Hematopoietic multipotent progenitor cell treated with erythropoietin and hydrocortisone succinate and interleukin-3 and kit ligand, for 8 days (in vitro differentiated cells): ENCODE results near the gene ACADL.

Source experiments
- DNase-seq: peaks from one replicate; pipeline ENCODE4 v3.0.0-alpha.2; 2015

The ACADL gene

DNA sequence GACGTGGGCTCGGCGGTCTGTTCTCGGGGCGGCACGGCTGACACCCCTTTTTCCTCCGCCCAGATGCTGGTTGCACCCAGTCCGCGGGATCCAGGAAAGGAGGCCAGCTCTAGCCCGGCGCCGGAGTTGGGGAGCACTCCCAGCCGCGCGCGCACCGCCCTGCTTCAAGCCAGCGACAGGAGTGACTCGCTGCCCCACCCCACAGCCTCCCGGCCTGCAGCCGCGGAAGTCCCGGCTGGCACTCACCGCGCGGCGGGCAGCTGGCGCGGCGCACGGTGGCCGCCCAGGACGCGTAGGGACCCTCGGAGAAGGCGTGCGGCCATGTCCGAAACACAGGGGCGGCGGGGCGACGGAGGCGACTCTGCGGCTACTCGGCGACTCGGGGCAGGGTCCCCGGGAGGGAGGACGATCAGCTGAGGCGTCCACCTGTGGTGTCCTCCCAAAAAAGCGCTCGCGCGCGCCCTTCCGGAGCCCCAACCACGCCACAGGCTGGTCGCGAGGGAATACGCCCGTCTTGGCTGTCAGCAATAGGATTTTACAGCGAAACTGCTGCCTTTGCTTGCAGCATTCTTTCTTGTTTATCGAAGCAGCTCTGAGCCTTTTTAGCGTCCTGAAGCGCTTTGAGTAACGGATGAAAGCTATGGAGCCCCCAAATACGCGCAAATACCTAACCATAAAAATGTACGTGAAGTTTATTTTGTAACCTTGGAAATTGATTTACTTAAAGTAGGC, at the start of gene ACADL:
Gene ACADL, minus strand, starts transcription at position 507 of the 732 bp plus-strand sequence. Its CDS starts 184 bp downstream, at position 323.
- DNase-seq: peak; percentile 27

DNA sequence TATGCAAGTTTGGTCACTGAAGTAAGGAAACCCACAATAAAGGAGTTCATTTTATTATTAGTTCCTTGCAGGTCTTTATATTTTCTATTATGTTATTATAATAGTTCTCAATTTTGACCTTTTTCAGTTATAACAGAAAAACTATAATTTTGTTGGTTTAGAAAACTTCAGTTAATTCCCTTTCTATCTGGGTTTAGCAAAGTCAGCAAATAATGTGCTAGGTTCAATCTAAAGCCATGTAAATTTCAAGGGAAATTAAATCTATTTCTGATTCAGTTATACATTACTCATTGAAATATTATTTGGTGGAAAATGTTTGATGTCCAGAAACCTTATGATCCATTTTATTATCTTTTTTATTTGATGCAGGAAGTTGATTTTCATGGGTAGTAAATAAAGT, 46.1 kb upstream of the ACADL start:
- DNase-seq: no peak

DNA sequence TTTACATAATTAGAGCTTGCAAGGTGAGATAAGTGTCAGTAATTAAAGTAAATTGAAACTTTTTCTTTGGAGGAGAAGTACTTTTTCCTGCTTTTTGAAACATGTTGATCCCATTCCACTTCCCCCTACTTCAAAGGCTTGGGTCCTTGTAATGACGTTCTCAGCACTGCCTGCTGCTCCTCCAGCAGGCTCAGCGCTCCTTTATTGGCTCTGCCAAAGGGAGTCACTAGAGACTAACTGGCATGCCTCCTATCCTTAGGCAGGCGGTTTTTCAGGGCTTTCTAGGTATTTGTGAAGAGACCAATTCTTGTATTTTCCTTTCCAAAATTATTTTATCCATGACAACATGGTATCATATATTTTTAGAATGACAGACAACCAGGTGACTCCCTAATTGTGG, 43.9 kb upstream of the ACADL start:
- DNase-seq: no peak

DNA sequence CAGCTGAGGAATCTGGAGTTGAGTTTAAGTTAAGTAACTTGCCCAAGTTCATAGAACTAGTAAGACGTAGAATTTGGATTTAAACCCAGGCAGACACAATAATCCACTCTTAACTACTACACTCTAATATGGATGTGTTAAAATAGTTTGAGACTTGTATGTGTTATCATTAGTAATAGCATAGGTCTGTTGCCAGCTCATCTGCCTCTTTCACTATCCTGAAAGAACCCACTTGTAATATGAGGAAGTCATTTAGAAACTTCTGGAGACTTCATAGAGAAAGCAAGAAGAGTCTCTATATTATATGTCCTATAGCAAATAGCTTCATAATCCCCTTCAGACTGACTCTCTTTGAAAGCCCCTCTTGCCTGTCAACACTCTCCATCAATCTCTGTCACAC, 43.0 kb upstream of the ACADL start:
- no peak for DNase-seq

DNA sequence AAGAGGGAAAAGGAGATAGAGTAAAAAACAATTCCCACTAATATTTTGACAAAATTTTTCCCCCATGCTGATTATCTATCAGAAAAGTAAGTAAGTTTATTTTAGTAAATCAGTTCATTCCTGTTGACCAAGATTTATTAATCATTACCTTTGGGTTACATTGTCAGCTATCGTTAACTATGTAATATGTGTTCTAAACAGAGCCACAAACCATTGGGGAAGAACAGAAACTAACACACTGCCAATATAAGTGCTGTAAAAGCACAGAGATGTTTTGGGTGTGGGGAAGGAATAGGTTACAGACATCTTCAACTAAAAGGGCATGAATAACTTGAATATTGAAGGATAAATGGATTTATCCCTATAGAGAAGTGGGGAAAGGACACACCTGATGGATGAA, 42.5 kb upstream of the ACADL start:
- no peak for DNase-seq

DNA sequence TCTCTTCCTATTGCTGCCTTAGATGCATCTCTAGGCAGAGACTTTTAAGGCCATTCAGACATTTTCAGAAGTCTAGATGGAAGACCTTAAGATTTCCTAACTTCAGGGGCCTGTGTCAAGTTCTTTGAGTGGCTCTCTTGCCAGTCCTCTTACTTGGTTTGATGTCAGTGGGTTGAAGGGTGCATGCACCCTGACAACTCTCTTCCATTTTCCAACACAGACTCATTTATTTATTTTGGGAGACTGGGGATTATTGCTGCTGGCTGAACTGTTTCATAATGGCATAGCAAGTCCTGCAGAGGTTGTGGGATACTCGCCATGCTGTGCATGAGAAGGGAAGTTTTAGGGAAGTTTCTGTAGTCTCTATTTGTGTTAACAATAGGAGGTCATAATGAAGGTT, 39.0 kb upstream of the ACADL start:
- DNase-seq: no peak

DNA sequence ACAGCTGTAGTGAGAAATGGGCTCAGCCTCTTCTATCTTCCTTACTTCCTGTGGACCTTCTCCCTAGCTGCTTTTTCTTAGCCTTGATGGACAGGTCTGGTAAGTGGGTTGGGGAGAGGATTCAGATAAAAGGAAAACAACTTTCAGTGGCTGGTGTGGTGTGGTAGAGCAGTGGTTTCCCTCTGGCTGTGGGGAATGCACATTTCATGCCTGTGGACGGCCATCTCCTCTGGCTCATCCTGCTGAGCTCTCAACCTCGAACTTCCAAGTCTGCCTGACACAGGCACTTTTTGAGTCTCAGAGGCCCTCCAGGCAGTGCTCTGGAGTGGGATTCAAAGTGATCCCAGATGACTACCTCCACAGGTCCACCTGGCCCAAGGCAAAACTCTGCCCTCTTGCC, 38.6 kb upstream of the ACADL start:
- DNase-seq: no peak

DNA sequence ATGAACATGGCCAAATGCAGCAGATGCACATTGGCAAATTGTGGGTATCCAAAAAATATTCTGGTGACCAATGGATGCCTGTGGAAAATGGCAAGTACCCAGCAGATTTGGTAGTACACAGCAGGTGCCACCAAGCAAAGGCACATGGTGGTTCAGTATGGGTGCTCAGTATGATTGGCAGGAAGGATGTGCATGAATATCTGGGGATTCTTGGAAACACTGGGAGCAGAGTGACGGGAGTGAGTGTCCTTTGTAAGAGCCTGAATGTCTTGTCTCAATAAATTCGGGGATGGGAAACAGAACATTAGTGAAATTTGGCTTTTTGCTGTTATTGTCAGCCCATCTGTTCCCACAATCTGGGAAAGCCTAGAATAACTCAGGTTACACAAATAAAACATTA, 36.8 kb upstream of the ACADL start:
- DNase-seq: no peak

DNA sequence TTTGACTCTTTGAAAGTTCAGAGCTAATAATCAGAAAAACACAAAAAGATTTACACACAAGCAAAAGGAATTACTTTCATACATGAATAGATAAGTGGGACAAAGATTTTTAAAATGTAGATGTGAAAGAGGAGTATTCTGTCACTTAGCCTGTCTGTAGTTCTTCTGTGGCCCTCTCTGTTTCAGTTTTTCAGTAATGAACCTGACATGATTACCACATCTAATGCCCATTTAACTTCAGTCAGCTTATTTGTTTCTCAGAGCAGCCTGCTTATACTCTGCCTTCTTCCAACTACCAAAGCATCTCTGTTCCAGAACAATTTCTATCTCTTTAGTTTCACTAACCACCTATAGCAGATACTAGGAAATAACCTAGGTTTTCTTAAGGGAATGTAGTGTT, 34.4 kb upstream of the ACADL start:
- DNase-seq: no peak

DNA sequence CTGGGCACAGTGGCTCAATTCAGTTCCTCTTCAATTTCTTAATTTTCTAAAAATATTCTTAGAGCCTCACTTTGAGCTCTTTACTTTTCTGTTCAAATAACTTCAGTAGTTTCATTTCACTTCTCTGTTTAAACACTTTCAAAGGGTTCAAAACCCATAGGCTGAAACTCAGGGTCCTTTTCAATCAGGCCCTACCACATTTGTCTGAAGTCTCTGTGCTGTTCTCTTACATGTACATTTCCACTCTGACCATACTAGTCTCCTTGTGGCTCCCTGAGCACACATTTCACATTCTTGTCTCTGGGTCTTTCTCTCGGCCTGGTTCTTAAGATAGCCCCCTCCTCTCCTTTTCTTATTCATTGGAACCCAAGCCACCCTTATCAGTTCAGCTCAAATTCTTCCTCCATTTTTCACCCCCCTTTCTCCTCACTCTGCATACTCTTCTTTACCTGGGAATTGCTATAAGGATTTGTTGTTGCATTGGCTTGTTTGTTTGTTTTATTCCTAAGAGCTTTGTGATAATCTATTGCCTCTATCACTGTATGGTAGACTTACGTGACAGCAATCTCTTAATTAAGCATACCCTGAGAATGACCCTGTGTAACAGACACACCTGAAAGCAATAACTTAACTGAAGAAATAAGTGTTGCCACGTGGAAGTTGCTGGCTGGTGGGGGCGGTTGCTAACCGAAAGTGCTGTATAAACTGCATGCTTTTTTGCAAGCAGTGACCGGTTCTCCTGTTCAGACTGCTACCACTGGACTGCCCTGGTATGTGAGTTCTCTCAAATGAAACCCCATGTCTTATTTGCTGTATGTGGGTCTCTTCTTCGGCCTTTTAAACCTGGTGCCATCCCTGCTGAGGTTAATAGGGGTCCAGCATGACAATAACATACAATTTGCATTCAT, 27.7 kb upstream of the ACADL start:
- DNase-seq: no peak

DNA sequence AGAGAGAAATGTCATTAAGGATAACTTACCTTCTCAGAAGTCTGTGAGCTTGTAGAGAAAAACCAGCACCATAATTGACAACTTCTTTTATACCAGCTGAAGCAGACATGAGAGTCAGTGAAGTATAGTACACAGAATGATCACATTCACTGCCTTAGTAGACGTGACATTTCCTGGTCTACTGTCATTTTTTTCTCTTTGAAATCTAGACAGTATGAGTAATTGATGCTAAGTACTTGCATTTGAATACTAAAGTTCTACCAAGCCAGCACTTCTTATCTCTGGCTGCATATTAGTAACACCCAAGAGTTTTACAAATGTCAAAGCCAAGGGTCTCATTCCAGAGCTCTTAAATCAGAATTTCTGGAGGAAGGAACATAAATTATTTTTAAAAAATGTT, 25.4 kb upstream of the ACADL start:
- DNase-seq: no peak

DNA sequence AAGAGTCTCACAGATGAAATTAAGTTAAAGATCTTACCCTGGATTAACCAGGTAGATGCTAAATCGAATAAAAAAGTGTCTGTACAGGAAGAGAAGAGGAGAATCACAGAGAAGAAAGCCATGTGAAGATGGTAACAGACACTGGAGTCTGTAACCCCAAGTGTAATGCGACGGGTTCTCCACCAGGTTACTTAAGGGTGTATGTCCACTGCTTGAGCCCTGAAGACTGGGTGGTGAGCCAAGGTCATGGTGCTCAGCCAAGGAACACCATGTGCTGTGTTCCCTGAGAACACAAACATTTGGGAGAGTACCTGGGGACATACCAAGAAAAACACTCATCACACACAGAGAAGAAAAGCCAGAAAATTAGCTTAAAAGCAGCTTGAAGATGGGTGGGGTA, 8.2 kb upstream of the ACADL start:
- DNase-seq: no peak

DNA sequence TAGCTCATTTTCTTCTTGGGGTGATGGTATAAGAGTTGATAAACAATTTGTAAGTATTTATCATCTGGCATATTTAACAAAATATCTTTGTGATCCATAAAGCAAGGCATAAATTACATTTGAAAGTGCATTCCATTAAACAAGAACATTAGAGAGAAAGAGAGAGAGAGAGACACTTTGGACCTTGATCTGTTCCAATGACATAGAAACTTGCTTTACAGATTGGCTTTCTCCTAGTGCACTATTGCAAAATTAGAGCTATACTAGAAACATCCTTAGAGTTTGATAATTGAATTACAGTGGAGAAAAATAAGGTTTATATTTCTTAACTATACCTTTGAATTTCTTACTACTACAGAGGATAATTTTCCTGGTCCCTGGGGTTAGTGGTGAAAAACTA, 5.7 kb upstream of the ACADL start:
- no peak for DNase-seq

DNA sequence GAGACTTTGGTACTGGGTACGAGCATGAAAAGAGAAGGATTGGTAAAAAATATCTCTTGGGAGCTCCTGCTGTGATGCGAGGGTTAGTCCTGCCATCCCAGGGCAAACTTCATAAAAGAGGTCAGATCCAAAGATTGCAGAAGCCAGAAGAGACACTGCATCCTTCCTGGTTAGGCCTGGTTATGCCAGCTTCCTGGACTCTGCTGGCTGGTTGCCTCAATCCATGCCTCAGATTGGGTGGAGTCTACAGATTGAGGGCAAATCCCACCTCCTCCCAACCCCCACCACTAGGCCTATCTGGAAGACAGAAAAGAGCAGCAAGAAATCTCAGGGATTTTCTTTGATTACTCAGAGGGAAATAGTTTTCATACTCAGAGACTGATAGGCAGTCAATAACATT, 5.3 kb upstream of the ACADL start:
- DNase-seq: no peak

DNA sequence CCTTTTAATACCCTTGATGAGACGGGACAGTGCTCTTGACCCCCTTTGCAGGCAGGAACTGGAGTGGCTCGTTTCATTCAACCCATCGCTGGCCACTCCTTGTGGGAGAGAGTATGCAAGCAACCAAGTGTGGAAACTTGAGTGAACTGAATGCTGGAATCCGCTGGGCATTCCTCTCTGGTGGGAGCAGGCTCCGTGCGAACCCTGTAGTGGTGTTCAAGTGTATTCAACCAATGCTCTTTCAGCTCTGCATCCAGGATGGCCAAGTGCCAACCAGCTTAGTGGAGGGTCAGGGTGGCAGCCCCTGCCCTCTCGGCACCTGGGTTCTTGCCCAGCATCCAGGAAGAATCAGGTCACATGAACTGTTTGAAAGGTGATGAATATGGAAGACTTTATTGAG, 3.3 kb upstream of the ACADL start:
- no peak for DNase-seq

DNA sequence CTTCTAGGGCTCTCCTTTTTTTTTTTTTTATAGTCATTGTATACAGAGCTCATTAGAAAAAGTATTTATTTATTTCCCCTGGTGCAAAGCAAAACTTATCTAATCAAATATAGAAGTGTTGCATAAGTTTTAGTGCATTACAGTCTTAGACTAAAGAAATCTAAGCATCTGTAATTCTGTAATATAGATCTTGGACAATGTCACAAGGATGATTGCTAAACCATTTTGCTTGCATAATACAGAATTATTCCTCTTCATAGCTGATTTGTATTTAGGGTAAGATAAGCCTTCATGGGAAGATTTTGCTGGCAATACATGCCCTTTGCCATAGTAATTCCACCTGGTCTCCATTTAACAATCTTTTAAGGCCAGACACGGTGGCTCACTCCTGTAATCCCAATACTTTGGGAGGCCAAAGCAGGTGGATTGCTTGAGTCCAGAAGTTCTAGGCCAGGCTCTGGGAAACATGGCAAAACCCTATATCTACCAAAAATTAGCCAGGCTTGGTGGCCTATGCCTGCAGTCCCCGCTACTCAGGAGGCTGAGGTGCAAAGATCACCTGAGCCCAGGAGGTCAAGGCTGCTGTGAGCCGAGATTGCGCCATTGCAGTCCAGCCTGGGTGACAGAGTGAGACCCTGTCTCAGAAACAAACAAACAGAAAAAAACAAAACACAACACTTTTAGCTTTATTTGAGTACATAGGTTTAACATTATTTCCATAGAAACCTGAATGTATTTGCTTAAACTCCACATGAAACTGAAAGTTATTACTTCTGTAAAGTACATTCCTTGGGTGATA, 2.2 kb upstream of the ACADL start:
- DNase-seq: no peak

DNA sequence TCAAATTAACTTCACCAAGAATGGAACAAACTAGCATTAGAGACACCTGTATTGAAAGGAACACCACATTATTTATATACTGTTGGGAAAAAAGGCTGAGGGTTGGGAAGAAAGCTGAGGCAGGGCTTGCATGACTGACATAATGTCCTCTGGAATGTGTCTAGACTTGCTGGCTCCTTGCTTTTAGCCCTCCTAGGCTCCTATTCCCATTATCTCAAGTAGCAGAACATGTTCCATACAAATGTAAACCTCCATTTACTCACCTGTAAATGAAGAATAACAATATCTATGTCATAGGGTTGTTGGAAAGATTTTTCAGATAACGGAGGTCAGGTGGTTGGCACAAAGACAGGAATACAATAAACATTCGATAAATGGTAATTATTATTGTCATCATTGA, 976 bp upstream of the ACADL start:
- no peak for DNase-seq

DNA sequence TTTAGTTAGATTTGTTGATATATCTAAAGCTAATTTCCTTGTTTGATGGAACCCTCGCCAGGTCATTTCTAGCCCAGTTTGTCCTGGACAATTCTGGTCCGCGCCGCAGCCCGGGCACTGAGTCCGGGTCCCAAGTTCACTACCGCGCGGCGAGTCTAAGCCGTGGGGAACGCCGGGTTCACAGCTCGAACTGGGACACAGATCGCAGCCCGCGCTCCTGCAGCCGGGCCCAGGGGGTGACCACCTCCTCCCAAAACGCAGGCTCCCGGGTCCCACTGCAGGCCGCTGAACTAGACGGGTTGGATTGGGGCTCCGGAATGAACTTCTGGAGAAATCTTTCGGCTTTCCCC, 681 bp downstream of the ACADL start:
- no peak for DNase-seq

DNA sequence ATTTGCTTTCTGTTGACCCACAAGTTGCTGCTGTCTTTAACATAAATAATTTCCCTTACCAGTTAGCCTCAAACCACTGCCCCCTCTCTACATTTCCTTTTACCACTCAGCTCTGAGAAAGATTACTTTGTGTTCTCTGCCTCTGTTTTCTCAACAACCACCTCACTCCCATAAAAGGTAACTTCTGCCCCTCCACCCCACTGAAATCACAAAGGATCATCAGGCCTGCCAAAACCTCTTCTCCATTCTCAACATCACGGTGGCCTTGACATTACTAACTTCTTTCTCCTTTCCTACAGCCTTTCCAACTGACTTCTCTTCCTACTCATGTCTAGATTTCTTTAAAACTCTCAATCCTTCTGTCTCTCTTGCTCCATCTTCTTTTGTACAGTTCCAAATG, 10.1 kb downstream of the ACADL start:
- DNase-seq: no peak

DNA sequence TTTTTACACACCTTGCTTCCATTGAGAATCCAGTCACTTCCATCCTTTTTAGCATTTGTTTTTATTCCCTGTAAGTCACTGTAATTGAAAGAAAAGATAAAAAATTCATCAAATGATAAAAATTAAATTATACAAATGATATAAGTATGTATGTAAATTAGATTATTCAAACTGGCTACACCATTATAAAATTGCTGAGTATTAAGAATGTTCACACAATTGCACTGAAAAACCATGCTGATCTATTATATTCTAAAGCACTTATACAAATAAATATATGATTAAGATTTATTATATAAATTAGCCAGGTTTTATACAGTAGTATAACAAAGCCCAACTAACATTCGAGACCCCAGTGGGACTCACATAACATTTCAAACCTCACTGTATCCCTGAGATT, 15.1 kb downstream of the ACADL start:
- DNase-seq: no peak

DNA sequence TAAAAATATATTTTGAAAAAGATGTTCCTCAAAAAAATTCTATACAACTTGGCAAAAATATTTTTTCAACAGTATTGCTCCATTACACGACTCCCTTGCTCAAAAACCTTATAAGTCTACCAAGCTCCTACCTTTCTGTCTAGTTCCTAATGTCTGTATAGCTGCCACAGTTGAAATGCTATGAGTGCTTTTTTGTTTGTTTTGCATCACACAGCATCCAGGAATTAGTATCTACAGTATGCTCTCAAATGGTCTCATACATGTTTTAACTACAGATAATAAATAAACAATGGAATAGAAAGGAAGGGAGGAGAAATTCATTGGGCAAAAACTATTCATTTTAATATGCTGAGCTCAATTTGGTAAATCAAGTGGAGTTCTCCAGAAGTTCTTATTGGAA, 17.3 kb downstream of the ACADL start:
- no peak for DNase-seq

DNA sequence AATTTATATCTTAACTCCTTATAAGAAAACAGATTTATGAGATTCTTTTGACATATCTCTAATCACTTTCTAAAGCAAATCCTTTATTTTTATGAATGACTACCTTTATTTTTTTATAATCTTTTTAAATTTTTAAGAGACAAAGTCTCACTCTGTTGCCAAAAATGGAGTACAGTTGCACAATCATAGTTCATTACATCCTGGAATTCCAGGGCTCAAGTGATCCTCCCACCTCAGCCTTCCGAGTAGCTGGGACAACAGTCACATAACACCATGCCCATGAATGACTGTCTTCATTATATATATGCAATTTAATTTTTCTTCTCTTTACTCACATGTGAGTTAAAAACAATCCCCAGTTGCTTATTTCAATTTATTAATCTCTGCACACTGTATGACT, 21.7 kb downstream of the ACADL start:
- no peak for DNase-seq

DNA sequence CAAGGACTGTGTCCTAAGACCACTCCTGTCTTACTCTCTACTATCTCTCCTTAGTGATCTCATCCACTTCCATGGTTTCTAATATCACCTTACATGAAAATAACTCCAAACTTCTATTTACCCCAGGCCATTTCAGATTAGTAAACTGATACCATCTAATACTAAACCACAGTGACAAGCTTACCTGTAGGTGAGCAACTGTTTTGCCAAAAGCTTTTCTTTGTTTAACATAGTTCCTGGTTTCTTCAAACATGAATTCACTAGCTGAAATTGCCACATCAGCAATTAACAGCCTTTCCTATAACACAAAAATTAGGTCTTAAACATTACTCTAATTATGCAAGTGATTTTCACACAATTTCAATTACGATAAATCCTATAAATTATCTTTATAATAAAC, 22.1 kb downstream of the ACADL start:
- DNase-seq: no peak

DNA sequence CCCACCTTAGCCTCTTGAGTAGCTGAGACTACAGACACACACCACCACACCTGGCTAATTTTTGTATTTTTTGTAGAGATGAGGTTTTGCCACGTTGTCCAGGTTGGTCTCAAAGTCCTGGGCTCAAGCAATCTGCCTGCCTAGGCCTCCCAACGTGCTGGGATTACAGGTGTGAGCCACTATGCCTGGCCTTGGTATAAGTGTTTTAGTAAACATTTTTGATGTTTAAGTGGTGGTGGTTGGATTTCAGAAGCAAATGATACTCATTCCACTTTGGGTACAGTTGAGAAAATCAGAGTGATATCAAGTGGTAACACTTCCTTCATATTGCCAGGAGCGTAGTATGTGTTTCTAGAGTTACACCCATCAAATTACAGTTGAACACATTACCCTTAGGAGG, 25.4 kb downstream of the ACADL start:
- DNase-seq: no peak
